Measurements from ENCODE around the gene ARHGAP8.

- TF ChIP-seq CTCF (IDR thresholded peaks at IDR 0.05) (no peak), POLR2A (IDR thresholded peaks at IDR 0.05) (no peak)
These were observed 135.6 kb downstream of the ARHGAP8 start for GRCh38 chr22:44887941-44888366.

Measured in body of pancreas (tissue), 4 donors.